GM12875 (cell line): ENCODE results near the gene FASLG.
"Not testable (repeated sequence)": the region's sequence is repeated elsewhere in the genome, so short reads cannot be mapped to it uniquely, and the experiment has no call there.

Experiments
- H3K4me3 ChIP-seq: one replicate; pipeline ENCODE4 v1.5.1; 2011; ENCODE audit warnings: low read depth, low read length, control low read depth
- CTCF ChIP-seq: IDR thresholded peaks from 2 replicates; pipeline ENCODE4 v1.5.1; 2011; ENCODE audit warnings: low read depth, mild to moderate bottlenecking, control low read depth, inconsistent platforms, low read length, moderate library complexity, borderline replicate concordance; ENCODE audit not compliant: insufficient read depth

FASLG gene

GRCh38 chr1:172680244-172680643, 21.3 kb downstream of the FASLG start:
- TF ChIP-seq CTCF = no peak

GRCh38 chr1:172680733-172681275, 21.9 kb downstream of the FASLG start:
- no peak overlapping the region for H3K4me3 ChIP-seq

More at GRCh38 chr1:172680244-172680643, 21.3 kb downstream of the FASLG start:
- H3K4me3 ChIP-seq = no peak overlapping the region

GRCh38 chr1:172682812-172683211, 23.9 kb downstream of the FASLG start:
- no peak for TF ChIP-seq CTCF
- no peak overlapping the region for H3K4me3 ChIP-seq

More at GRCh38 chr1:172680733-172681275, 21.9 kb downstream of the FASLG start:
- TF ChIP-seq CTCF = no peak

- no peak overlapping the region for H3K4me3 ChIP-seq
- TF ChIP-seq CTCF = no peak
Observed at GRCh38 chr1:172686143-172686542, 27.2 kb downstream of the FASLG start.

GRCh38 chr1:172688428-172689085, 29.7 kb downstream of the FASLG start:
- not testable (repeated sequence) for H3K4me3 ChIP-seq

GRCh38 chr1:172690925-172691324, 32.0 kb downstream of the FASLG start:
- not testable (repeated sequence) for H3K4me3 ChIP-seq

- TF ChIP-seq CTCF = no peak
- H3K4me3 ChIP-seq = no peak overlapping the region
Observed at GRCh38 chr1:172697534-172698002, 38.7 kb downstream of the FASLG start.

GRCh38 chr1:172698224-172698623, 39.3 kb downstream of the FASLG start:
- TF ChIP-seq CTCF = no peak
- H3K4me3 ChIP-seq = no peak overlapping the region
